CD14-positive monocyte (primary cell): ENCODE data around the gene SLC25A44. TPM values are rescaled to one million over a fixed set of nuclear protein-coding genes. Genes with fewer than 3 reads are reported as not detected.

Source experiments
- DNase-seq, 3 donors: peaks; one replicate each; pipeline ENCODE4 v3.0.0-alpha.2; 2011 to 2022
- H2AFZ ChIP-seq: 2 replicates; pipeline ENCODE4 v1.6.0; 2012; ENCODE audit warnings: mild to moderate bottlenecking, low read depth, low read length, inconsistent platforms; ENCODE audit not compliant: insufficient read depth, poor library complexity, severe bottlenecking
- H3K27ac ChIP-seq, 2 donors: 1 replicate in 1 of 2; 2 replicates in 1 of 2; pipeline ENCODE4 v1.5.1; 2012 to 2013; ENCODE audit warnings: low read length in 2 of 2, control low read depth in 1 of 2, inconsistent platforms in 1 of 2, low read depth in 1 of 2, mild to moderate bottlenecking in 1 of 2
- H3K27me3 ChIP-seq, 2 donors: one replicate each; pipeline versions ENCODE4 v1.6.0 to v1.6.1; 2011 to 2013; ENCODE audit warnings: low read length in 2 of 2; ENCODE audit not compliant: control insufficient read depth in 2 of 2, insufficient read depth in 2 of 2
- H3K36me3 ChIP-seq, 2 donors: replicated peaks in 1 of 2; 1 replicate in 1 of 2; 2 replicates in 1 of 2; pipeline versions ENCODE4 v1.5.1 to v1.6.1; 2012 to 2013; ENCODE audit warnings: low read length in 2 of 2, control low read depth in 1 of 2, inconsistent platforms in 1 of 2, mild to moderate bottlenecking in 1 of 2; ENCODE audit not compliant: insufficient read depth in 2 of 2, control insufficient read depth in 1 of 2
- H3K4me1 ChIP-seq, 2 donors: 1 replicate in 1 of 2; 2 replicates in 1 of 2; pipeline versions ENCODE4 v1.5.1 to v1.6.1; 2012 to 2013; ENCODE audit warnings: low read length in 2 of 2, control low read depth in 1 of 2, inconsistent platforms in 1 of 2, mild to moderate bottlenecking in 1 of 2, moderate library complexity in 1 of 2; ENCODE audit not compliant: insufficient read depth in 2 of 2, control insufficient read depth in 1 of 2
- H3K4me2 ChIP-seq: replicated peaks from 2 replicates; pipeline ENCODE3; 2012; ENCODE audit warnings: low read length, moderate library complexity, mild to moderate bottlenecking; ENCODE audit not compliant: poor library complexity, severe bottlenecking; ENCODE audit errors: extremely low read depth
- H3K4me3 ChIP-seq, 3 experiments: fragments of 200-600 bp in 1 of 3; sonication (generic) in 1 of 3; replicated peaks in 1 of 3; 1 replicate in 2 of 3; 2 replicates in 1 of 3; pipeline ENCODE4 v1.5.1; 2011 to 2013; ENCODE audit warnings: low read length in 3 of 3, mild to moderate bottlenecking in 3 of 3, control low read depth in 2 of 3, low read depth in 2 of 3, inconsistent platforms in 1 of 3, moderate library complexity in 1 of 3
- H3K79me2 ChIP-seq: 2 replicates; pipeline ENCODE4 v1.6.0; 2012; ENCODE audit warnings: mild to moderate bottlenecking, control low read depth, inconsistent platforms, low read length, moderate library complexity; ENCODE audit not compliant: insufficient read depth
- H3K9ac ChIP-seq: 2 replicates; pipeline ENCODE4 v1.6.0; 2017; ENCODE audit warnings: low read length, mild to moderate bottlenecking; ENCODE audit not compliant: insufficient read depth, poor library complexity, severe bottlenecking
- H3K9me3 ChIP-seq, 2 donors: replicated peaks in 1 of 2; 1 replicate in 1 of 2; 2 replicates in 1 of 2; pipeline versions ENCODE4 v1.5.1 to v1.6.1; 2012 to 2013; ENCODE audit warnings: low read length in 2 of 2, control low read depth in 1 of 2; ENCODE audit not compliant: control insufficient read depth in 1 of 2, insufficient read depth in 1 of 2
- H4K20me1 ChIP-seq: 2 replicates; pipeline ENCODE4 v1.6.0; 2012; ENCODE audit warnings: mild to moderate bottlenecking, low read length, control low read depth, moderate library complexity; ENCODE audit not compliant: insufficient read depth
- H3K27ac Mint-ChIP-seq, 7 donors: one replicate each; pipeline ENCODE4 v1.8.0; 2020; ENCODE audit warnings: mild to moderate bottlenecking in 7 of 7, mixed read lengths in 7 of 7, moderate library complexity in 6 of 7, inconsistent platforms in 2 of 7
- H3K27me3 Mint-ChIP-seq, 3 donors: one replicate each; pipeline ENCODE4 v1.8.0; 2021 to 2022; ENCODE audit warnings: low read depth in 3 of 3, mild to moderate bottlenecking in 3 of 3, mixed read lengths in 3 of 3, moderate library complexity in 3 of 3, inconsistent platforms in 1 of 3
- H3K36me3 Mint-ChIP-seq, 2 donors: one replicate each; pipeline ENCODE4 v1.8.0; 2020; ENCODE audit warnings: mixed read lengths in 2 of 2, inconsistent platforms in 1 of 2, mild to moderate bottlenecking in 1 of 2
- H3K4me1 Mint-ChIP-seq: one replicate; pipeline ENCODE4 v1.8.0; 2020; ENCODE audit warnings: mild to moderate bottlenecking, mixed read lengths
- H3K4me3 Mint-ChIP-seq, 2 donors: one replicate each; pipeline ENCODE4 v1.8.0; 2020; ENCODE audit warnings: mild to moderate bottlenecking in 2 of 2, mixed read lengths in 2 of 2, moderate library complexity in 1 of 2
- H3K9me3 Mint-ChIP-seq, 7 donors: one replicate each; pipeline ENCODE4 v1.8.0; 2020 to 2022; ENCODE audit warnings: mixed read lengths in 7 of 7, mild to moderate bottlenecking in 6 of 7, moderate library complexity in 6 of 7, inconsistent platforms in 2 of 7
- CTCF ChIP-seq: fragments of 200-600 bp; IDR thresholded peaks from one replicate; pipeline ENCODE4 v1.8.0; 2022; ENCODE audit warnings: antibody characterized with exemption, mild to moderate bottlenecking
- WGBS: methylation state at CpG from one replicate; pipeline ENCODE4 v1.1.5; 2013; ENCODE audit warnings: missing lambda C conversion rate; ENCODE audit not compliant: insufficient coverage; 5-methylcytosine and 5-hydroxymethylcytosine counted together
- intact Hi-C, 2 donors: fragments of 100-400 bp; cut with micrococcal nuclease; formaldehyde crosslinking; loops; one replicate each; pipeline versions ENCODE4 v1.15.0 to v1.15.1; 2023
- polyA plus RNA-seq, 3 donors: library from polyadenylated mRNA; depleted of rRNA in 1 of 3; unstranded in 2 of 3; stranded (reverse) in 1 of 3; fragments of 300-500 nt in 2 of 3; fragments of >200 nt in 1 of 3; fragmentation: Illumina TruSeq in 2 of 3; gene quantifications; 1 replicate in 2 of 3; 2 replicates in 1 of 3; pipeline ENCODE4 v1.2.3, GENCODE V29; 2012 to 2021

Gene SLC25A44
- polyA plus RNA-seq, 3 donors, result 17.1 to 28.8 (median 24.1) TPM

GRCh38 chr1:156238248-156238647, 44.3 kb downstream of the SLC25A44 start:
- no peaks in the 10 kb centered on the region for H3K4me1 Mint-ChIP-seq
- 100% methylated on average over 3 of the region's 5 CpGs for WGBS
- H3K4me1 ChIP-seq, result no peaks in the 10 kb centered on the region
- H3K4me3 ChIP-seq, result no peak overlapping the region
- peaks cover 63 to 75% of the 10 kb centered on the region in 2 donors for H3K36me3 ChIP-seq
- no peak overlapping the region for H2AFZ ChIP-seq
- H3K79me2 ChIP-seq, result no peaks in the 10 kb centered on the region
- peaks cover 67 to 86% of the 10 kb centered on the region in 2 donors for H3K36me3 Mint-ChIP-seq
- H3K27me3 Mint-ChIP-seq, result peaks cover 0 to 6% (median 2%) of the 10 kb centered on the region in 3 donors
- TF ChIP-seq CTCF, result no peak
- H3K4me2 ChIP-seq, result no peak overlapping the region
- no peak overlapping the region for H3K4me3 Mint-ChIP-seq
- no peak for DNase-seq
- H3K9me3 Mint-ChIP-seq, result no peaks in the 10 kb centered on the region
- no peaks in the 10 kb centered on the region for H4K20me1 ChIP-seq
- H3K27ac Mint-ChIP-seq, result no peak overlapping the region
- intact Hi-C loops, result no loop called here
- no peaks in the 10 kb centered on the region for H3K9me3 ChIP-seq
- H3K9ac ChIP-seq, result no peak overlapping the region
- no peak overlapping the region for H3K27ac ChIP-seq
- no peaks in the 10 kb centered on the region for H3K27me3 ChIP-seq

DNA sequence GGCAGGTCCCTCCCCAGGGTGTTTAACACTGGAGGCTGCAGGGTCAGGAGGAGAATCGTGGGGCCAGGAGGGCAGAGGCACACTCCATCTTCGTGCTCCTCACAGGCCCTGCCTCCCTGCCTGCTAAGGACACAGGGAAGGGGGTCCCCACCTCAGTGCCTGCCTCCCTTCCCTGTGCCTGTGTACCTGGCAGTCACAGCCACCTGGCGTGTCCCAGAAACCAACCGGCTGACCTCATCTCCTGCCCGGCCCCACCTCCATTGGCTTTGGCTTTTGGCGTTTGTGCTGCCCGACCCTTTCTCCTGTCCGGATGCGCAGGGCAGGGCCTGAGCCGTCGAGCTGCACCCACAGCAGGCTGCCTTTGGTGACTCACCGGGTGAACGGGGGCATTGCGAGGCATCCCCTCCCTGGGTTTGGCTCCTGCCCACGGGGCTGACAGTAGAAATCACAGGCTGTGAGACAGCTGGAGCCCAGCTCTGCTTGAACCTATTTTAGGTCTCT, 47.5 kb downstream of the SLC25A44 start:
- Histone ChIP-seq H3K4me2 (no peak overlapping the region), H3K36me3 (peaks cover 38 to 47% of the 10 kb centered on the region in 2 donors), H3K27ac (no peak overlapping the region), H3K4me3 (no peak overlapping the region), H3K9ac (peak overlapping the region; percentile 4), H3K4me1 (peaks cover 9 to 13% of the 10 kb centered on the region in 2 donors), H3K79me2 (no peaks in the 10 kb centered on the region), H3K9me3 (peaks cover 0 to 12% of the 10 kb centered on the region in 2 donors), H3K27me3 (peaks cover 10 to 21% of the 10 kb centered on the region in 2 donors), H2AFZ (no peak overlapping the region), H4K20me1 (peaks cover 5% of the 10 kb centered on the region)
- Mint-ChIP-seq H3K4me1 (peaks cover 13% of the 10 kb centered on the region), H3K4me3 (no peak overlapping the region), H3K9me3 (peaks cover 0 to 9% (median 0%) of the 10 kb centered on the region in 7 donors), H3K27me3 (peaks cover 16 to 31% (median 27%) of the 10 kb centered on the region in 3 donors), H3K27ac (no peak overlapping the region), H3K36me3 (peaks cover 52 to 58% of the 10 kb centered on the region in 2 donors)
- no peak for TF ChIP-seq CTCF
- intact Hi-C loops, result no loop called here
- WGBS, result 45% methylated on average over 14 of the region's 15 CpGs
- no peak for DNase-seq
